Neural progenitor cell (in vitro differentiated cells): ENCODE data around the gene VPS35L.

Experiments used
- CTCF ChIP-seq: fragments of 200-600 bp; sonication (generic); IDR thresholded peaks from 2 replicates; pipeline ENCODE4 v1.5.1; 2017; ENCODE audit warnings: antibody characterized with exemption, mild to moderate bottlenecking
- EZH2 ChIP-seq: fragments of 200-600 bp; sonication (generic); IDR thresholded peaks from 2 replicates; pipeline ENCODE4 v1.6.1; 2017; ENCODE audit warnings: antibody characterized with exemption, mild to moderate bottlenecking, moderate library complexity

GRCh38 chr16:19549673-19550072 lies 5.8 kb upstream of the VPS35L start:
- no peak for TF ChIP-seq EZH2
- TF ChIP-seq CTCF = no peak
